T-helper 22 cell (primary cell): ENCODE results near the gene DLX4.

Experiments used
- DNase-seq: peaks from one replicate; pipeline ENCODE4 v3.0.0-alpha.2; 2020; ENCODE audit warnings: low read depth

DLX4 gene, protein sequence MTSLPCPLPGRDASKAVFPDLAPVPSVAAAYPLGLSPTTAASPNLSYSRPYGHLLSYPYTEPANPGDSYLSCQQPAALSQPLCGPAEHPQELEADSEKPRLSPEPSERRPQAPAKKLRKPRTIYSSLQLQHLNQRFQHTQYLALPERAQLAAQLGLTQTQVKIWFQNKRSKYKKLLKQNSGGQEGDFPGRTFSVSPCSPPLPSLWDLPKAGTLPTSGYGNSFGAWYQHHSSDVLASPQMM

DNA sequence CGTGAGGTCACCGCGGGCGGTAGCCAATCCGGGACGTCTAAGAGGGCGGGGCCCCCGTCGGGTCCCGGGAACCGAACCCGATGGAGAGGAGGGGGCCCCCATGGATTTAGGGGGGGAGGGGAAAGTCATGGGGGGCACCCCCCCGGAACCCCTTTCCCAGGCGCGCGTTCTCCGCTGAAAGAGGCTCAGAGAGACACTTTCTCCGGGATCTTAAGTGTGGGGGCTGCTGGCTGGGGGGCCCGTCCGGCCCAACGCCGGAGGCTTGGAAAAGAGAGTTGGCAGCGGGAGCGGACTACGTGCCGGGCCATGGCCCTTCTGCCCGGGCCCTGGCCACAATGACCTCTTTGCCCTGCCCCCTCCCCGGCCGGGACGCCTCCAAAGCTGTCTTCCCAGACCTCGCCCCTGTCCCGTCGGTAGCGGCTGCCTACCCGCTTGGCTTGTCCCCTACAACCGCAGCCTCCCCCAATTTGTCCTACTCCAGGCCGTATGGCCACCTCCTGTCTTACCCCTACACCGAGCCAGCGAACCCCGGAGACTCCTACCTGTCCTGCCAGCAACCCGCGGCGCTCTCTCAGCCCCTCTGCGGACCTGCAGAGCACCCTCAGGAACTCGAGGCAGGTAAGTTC lies at the start of gene DLX4:
DLX4 (plus strand) TSS at position 57 of the 626 bp plus-strand sequence; CDS start at position 336, 279 bp downstream.
- no peak for DNase-seq

DNA sequence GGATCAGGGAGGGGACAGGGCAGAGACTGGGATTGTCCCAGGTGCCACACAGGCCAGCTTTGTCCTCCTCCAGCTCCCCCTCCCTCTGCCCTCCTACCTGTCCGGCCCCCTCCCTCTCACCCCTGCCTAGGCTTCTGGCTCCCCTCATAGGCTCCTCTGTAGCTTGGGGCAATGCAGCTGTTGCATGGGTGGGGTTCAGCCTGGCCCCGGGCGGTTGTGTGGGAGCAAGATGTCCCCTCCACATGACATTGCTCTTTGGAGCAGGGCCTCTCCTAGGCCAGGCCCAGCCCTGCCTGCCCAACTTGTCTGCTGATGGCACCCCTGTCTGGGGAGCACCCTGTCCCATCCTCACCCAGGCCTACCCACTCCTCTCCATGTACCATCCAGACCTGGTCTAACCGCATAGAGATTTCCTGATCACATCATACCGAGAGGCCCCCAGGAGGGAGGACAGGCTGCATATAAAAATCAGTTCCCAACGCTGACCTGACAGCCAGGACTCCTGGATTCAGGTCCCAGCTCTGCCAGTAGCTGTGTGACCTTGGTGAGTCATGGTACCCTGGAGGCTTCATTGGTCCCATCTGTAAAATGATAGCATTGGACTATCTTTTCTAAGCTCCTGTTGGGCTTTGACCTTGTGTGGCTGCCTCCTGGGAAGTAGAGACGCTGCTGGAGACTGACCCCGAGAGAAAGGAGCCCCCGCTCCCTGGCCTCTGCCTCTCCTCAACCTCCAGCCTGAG lies 48.8 kb upstream of the DLX4 start:
- no peak for DNase-seq

DNA sequence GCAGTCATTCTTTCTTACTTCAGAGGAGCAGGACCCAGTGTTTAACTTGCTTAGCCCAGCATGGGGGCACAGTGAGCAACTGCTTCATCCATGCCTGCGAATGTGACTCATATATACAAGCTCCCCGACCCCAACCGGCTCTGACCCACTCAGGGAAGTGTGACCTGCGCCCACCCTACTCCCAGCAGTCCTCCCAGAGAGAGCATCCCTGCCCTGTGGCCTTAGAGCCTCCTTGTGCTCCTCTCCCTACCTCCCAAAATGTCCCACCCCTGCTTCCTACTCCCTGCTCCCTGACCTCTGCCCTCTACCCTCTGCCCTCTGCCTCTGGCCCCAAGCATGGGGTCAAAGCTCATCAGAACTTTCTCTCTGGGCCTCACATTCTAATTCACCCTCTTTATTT lies 46.9 kb upstream of the DLX4 start:
- no peak for DNase-seq

DNA sequence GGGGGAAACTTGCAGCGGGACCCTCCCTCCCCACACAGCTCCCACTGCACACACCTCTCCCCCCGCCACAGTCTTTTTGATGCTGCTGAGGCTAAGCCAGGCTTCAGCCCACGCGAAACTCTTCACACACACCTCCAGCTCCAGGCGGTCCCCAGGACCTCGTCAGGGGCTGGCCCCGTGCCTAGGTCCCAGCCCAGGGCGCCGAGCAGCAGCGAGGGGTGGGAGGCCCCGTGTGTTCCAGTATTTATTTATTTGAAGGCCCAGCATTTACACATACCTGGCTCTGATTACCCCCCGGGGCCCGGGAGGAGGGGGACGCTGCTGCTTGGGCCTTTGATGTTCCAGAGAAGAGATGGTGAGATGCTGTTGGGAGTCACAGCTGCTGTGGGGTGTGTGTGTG lies 44.9 kb upstream of the DLX4 start:
- DNase-seq = no peak

DNA sequence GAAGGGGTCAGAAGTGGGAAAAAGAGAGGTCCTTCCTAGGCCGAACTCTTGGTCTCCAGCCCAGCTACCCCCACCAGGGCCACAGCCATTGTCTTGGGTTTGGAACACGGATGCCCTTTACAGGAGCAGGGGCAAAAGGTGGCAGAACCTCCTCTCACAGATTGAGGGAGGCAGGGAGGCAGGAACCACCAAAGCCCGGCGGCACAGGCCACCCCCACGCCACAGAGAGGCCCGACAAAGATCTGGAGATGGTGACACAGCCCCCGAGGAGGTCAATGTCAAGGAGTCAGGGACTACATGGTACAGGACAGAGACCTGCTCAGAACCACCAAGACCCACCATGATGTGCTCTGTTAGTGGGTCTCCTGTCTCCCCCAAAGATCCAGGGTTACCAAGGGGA lies 44.4 kb upstream of the DLX4 start:
- no peak for DNase-seq

DNA sequence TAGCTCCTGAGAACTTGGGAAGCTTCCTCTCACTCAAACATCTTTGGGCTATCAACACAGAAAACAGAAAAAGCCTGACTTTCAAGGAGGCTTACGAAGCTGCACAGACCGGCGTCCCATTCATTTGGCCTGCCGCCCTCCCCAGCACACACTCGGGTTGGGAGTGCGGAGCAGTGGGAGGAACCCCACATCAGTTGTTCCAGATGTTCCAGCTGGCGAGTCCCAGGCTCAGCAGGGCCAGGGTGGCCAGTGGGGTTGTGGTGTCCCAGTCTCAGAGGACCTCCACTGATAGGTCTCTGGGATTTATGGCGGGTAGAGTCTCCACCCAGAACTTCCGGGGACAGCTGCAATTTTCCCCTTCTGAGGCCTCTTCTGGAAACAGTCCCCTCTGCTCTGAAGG lies 43.1 kb upstream of the DLX4 start:
- DNase-seq = no peak

DNA sequence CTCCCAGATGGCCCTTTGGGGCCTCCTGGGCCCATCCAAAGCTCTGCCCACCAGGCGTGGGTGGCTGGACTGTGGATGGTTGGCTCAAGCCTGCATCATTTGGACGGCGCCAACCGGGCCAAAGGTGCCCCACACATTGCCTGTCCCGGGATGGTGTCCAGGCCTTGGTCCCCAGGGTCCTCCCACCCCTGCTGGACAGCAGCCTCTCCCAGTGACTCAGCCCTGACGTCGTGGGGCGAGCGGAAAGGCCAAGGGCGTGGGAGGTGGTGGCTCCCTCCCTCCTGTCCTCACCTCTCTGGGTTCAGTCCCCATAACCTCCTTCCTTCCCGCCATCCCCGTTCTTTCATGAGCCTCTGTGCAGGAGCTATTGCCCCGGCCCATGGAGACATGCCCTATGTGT lies 42.1 kb upstream of the DLX4 start:
- DNase-seq = no peak

DNA sequence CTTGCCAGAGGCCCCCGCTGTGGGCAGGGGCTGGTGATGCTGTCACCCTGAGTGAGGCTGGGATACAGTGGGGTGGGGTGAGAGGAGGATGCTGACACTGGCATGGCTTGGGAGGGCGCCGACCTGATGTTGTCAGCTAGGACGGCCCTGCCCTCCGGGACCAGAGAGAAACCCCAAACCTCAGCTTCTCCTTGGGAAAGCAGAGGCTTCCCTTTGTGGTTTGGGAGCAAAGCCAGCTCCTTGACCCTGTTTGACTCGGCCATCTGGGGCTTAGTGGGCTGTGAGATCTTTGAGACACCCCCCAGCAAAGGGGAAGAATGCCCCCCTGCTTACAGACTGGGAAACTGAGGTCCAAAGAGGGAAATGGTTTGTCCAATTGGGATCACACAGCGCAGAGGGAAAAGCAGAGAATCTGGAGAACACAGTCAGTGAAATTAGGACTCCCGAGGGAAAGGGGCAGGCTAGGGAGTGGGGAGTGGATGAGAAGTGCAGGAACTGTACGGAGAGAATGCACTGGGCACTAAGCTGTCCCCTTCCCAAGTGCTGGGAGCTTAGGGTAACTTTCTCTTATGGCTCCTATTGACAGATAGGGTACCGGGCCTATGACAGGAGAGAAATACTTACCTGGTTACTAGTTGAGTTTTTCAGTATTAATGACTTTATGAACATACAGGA lies 40.7 kb upstream of the DLX4 start:
- DNase-seq = no peak

DNA sequence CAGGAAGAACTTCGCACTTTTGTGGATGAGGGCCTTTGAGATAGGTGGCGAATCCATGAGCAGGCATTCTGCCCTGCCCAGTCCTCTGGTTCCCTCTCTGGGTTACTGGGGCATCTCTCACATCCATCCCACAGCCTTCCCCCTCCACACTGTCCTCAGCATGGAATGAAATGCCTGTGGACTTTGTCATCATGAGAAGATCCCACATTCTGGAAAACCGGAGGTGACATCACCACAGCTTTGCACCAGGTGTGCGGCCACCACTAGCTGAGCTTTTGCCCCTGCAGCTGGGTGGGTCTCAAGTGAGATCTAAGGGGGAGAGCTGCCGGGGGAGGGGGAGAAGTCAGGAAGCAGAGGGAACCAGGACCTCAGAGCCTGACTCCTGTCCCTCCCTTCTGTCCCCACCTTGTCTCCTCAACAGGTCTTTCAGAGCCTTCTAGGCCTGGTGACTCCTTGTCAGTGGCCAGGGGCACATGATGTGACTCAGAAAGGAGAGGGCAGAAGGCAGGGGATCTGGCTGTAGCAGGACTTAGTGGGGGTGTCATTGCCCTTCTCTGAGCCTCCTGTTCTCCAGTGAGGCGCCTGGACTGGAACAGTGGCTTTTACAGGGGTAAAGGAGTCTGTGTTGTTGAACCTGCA lies 40.0 kb upstream of the DLX4 start:
- no peak for DNase-seq

DNA sequence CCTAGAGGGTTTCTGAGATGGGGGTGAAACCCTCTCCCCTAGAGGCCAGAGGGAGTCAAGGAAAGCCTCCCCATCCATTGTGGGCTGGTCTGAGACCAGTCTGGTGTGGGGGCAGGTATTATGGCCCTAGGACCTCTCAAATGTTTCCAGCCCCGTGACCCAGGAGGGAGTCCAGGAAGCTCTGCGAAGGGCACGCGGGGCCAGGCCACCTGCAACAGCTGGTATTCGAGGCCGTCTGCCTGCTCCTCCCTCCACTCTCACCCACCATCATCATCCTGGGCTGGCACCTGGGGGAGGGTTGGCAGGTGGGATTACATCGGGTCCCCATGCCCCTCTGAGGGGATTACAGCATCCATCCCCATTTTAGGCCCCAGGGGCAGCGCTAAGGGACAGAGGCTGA lies 38.1 kb upstream of the DLX4 start:
- no peak for DNase-seq

DNA sequence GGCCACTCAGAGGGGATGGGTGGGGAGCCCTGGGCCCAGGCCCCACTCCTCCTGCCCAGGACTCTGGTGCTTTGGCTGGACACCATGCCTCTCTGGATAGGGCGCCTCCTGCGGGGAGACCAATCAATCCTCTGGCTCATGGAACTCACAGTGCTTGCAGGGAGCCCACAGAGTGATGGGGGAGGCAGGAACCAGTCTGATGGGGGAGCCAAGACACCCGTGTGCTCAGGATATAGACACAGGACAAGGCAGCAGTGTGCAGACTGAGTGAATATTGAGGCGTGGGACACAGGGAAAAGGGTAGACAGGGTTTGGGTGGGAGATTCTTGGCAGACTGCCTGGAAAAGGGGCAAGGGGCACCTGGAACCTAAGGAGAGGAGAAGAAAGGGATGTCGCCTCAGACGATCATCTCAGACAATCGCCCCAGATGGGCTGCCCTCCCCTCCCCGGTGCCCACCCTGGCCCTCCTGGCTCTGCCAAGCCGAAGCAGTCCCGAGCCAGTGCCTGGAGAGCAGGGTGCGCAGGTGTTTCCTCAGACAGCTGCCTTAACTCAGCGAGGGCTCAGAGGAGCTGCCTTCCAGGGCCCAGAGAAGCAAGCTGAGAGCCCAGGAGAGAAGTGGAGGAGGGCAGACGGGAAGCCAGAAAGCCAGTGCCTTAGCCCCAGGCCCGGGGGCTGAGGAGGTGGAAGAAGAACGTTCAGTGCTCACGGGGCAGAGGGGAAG lies 37.4 kb upstream of the DLX4 start:
- no peak for DNase-seq

DNA sequence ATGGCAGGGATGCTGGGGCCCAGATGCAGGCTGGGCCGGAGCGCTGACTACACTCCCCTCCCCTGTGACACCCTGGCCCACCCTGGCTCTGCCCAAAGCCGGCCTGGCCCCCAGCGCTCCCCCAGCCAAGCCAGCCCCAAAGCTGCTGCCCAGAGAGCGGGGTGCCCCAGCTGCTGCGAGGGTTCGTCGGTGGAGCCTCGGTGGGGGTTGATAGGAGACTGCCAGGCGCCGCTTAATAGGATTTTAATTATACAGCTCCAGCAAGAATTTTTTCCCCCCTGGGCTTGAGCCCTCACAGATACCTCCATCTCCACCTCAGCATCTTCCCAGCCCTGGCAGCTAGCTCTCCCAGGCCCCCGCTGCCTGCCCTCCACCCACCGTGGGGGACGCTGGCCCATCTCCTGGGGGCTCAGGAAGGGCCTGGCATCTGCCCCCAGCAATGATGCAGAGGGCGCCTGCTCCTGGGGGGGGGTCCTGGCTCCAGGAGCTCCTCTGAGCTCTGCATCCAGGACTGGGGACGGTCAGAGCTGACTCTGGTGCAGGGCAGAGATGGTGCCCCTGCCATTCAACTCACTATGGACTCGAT lies 36.8 kb upstream of the DLX4 start:
- no peak for DNase-seq

DNA sequence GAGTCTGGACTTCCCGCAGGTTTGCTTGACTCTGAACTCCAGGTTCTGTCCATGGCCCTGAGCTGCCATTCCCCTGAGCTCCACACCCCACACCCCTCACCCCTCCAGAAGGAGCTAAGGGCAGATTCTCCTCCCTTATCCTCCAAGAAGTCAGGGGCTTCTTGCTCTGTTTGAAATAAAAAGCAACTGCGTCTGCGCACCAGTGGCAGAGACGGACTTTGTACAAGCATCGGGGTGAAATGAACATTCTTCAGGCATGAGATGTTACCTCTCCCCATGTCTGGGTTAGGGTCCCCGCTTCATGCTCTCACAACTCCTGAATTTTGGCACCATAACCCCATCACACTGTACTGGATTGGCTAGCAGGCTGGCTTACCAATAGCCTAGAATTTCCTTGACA lies 36.1 kb upstream of the DLX4 start:
- DNase-seq = no peak

DNA sequence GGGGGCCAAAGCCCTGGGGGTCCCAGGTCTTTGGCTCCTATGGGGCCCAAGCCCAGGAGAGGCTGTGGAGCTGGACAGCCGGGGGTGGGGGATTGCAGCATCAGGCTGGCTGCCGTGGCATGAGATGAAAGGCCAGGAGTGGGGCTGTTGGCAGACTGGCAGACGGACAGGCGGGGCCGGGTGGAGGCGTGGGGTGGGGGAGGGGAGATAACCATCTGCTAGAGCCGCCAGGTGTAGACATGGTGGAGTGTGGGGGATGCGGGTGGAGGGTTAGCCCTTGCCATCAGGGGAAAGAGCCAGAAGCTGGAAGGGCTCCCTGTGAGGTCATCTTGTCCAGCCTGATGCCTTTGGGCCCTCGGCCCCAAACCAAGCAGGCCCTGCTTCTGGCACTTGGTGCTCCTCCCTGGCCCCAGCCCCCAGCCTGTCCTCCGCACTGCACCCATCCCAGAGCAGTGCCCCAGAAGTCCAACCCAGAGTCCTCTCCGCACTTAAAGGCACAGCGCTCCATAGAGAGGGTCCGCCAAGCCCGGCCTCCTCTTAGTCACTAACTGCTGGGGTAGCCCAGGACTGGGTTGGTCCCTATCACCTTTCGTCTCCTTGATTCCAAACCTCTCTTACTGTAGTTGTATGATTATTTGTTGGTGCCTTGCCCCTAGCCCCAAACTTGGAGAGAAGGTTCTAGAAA lies 33.3 kb upstream of the DLX4 start:
- DNase-seq = no peak

DNA sequence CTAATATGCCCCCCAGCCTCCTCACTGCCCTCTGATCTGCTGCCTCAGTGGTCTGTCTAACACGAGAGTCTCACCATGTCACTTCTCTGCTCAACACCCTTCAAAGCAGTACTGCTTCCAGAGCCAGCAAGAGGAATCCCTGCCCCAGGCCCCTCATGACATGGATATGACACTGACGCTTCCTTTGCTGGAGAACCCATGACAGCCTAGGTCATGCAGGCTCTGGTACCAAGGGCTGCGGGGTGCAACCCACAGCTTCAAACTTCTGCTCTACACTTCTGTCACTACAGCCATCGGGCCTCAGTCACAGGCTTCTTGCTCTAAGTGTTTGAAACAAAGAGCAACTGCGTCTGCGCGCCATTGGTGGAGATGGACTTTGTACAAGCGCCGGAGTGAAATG lies 32.6 kb upstream of the DLX4 start:
- no peak for DNase-seq

DNA sequence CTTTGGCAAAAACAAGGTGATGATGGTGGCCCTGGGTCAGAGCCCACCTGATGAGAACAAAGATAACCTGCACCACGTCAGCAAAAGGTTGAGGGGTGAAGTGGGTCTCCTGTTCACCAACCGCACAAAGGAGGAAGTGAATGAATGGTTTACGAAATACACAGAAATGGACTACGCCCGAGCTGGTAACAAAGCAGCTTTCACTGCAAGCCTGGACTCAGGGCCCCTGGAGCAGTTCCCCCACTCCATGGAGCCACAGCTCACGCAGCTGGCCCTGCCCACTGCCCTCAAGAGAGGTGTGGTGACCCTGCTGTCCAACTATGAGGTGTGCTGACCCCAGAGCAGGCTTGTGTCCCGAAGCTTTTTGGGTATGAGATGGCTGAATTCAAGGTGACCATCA lies 29.7 kb upstream of the DLX4 start:
- no peak for DNase-seq

DNA sequence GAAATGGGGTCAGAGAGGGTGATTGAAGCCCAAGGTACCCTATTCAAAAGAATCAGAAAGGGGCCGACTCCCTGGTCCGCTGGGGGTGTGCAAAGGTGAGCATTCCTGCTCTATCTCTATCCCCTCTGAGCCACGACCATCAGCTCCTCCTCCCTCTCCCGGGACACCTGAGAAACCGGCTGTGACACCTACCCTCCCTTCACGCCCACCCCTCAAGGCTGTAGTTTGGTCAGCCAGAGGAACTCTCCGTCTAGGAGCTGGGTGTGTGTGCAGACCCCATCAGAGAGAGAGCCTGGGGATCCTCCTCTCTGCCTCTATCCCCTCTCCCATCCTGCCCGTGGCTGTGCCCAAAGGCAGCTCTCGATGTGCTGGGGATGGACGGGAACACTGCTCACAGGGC lies 27.6 kb upstream of the DLX4 start:
- no peak for DNase-seq

DNA sequence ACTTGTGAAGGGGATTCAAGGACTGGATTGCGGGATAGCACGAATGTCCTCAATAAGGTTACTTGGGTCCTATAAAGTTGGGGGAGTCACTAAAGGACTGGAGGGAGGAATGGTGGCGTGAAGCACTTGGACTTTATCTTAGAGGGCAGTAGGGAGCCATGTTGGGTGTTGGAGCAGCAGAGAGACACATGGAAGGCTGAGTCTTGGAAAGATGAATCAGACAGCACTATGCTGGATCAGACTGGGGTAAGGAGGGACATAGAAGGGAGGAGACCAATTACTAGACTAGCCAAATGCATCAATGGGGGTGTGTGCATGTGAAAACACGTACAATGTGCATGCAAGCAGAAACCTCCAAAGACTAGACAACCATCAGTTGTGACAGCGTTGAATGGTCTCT lies 26.0 kb upstream of the DLX4 start:
- DNase-seq = no peak

DNA sequence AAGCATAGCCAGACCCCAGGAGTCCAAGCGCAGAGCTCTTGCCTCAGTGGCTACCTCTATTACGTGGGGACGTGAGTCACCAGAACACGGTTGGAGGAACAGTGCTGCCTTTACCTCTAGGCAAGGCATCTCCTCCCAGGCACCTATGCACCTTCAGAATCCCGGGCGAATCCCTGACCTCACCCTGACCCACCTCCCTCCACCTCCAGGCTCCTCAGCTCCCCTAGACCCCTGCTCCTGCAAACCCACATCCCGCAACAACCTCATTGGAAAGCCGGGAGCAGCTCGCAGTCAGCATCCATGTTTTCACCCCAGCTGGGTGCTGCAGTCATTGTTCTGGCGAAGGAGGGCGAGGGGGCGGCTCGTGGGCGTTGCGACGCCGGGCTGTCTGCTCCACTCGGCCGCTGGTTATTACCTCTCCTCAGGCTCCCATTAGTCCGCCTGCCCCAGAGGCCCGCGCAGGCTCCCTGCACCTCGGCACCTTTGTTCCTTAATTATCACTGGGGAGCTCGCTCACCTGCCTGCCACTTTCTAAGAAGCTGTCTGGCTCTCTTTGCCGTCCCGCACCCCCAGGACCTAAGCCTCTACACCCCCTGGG lies 24.6 kb upstream of the DLX4 start:
- DNase-seq = no peak

DNA sequence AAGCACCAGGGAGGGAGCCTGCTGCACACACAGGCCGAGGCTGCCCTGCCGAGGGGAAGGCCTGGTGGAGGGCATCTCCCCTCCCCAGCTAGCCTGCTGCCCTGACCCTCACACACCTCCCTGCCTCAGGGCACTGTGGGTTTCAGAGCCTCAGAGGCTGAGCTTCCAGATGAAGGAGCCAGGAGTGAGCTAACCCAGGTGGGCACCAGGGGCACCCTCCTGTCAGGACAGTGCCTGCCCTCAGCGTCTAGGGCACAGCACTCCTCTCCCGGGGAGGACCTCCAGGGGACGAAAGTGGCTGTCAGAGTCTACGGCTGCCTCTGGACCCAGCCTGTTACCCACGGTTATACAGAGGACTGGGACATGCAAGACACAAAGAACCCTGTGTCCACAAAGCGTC lies 22.8 kb upstream of the DLX4 start:
- DNase-seq = no peak
